ENCODE data around the gene ABHD14A. TPM values are rescaled to one million over a fixed set of nuclear protein-coding genes. Genes with fewer than 3 reads are reported as not detected.

ABHD14A gene
- total RNA-seq, 4 donors from 2014 or later: 3.9 to 11.6 (median 7.7) TPM

GRCh38 chr3:52014613-52015012 lies 39.7 kb downstream of the ABHD14A start:
- H3K27ac ChIP-seq: no peak overlapping the region
- no peak for DNase-seq
- H3K36me3 ChIP-seq: no peaks in the 10 kb centered on the region
- no peak for TF ChIP-seq POLR2A (IDR thresholded peaks at IDR 0.05)
- peak in 1 of 6 experiments; percentile 7 for TF ChIP-seq CTCF (IDR thresholded peaks at IDR 0.05)
- no peaks in the 10 kb centered on the region for H3K27me3 ChIP-seq
- H3K4me3 ChIP-seq: no peak overlapping the region
- no peaks in the 10 kb centered on the region for H3K4me1 ChIP-seq
- no peaks in the 10 kb centered on the region for H3K9me3 ChIP-seq

GRCh38 chr3:52015438-52016228 lies 40.8 kb downstream of the ABHD14A start:
- no peak overlapping the region for H3K4me3 ChIP-seq
- H3K9me3 ChIP-seq: no peaks in the 10 kb centered on the region
- H3K27me3 ChIP-seq: no peaks in the 10 kb centered on the region
- no peaks in the 10 kb centered on the region for H3K4me1 ChIP-seq
- TF ChIP-seq POLR2A (IDR thresholded peaks at IDR 0.05) (no peak), CTCF (IDR thresholded peaks at IDR 0.05) (no peak)
- H3K27ac ChIP-seq: no peak overlapping the region
- H3K36me3 ChIP-seq: no peaks in the 10 kb centered on the region
- DNase-seq: no peak

GRCh38 chr3:52017586-52017985 lies 42.7 kb downstream of the ABHD14A start:
- DNase-seq: no peak
- H3K4me1 ChIP-seq: no peaks in the 10 kb centered on the region
- H3K36me3 ChIP-seq: no peaks in the 10 kb centered on the region
- no peaks in the 10 kb centered on the region for H3K27me3 ChIP-seq
- H3K4me3 ChIP-seq: no peak overlapping the region
- H3K27ac ChIP-seq: no peak overlapping the region
- TF ChIP-seq CTCF (IDR thresholded peaks at IDR 0.05) (no peak), POLR2A (IDR thresholded peaks at IDR 0.05) (no peak)
- H3K9me3 ChIP-seq: no peaks in the 10 kb centered on the region

- Histone ChIP-seq H3K4me1 (no peaks in the 10 kb centered on the region), H3K9me3 (no peaks in the 10 kb centered on the region), H3K27ac (peak overlapping the region in 1 of 4 donors; percentile 16), H3K27me3 (no peaks in the 10 kb centered on the region), H3K36me3 (no peaks in the 10 kb centered on the region), H3K4me3 (no peak overlapping the region)
- no peak for TF ChIP-seq POLR2A (IDR thresholded peaks at IDR 0.05)
- TF ChIP-seq CTCF (IDR thresholded peaks at IDR 0.05): no peak
- DNase-seq: no peak
These were observed 43.6 kb downstream of the ABHD14A start for GRCh38 chr3:52018319-52019000.

GRCh38 chr3:52019352-52020080 lies 44.7 kb downstream of the ABHD14A start:
- no peaks in the 10 kb centered on the region for H3K36me3 ChIP-seq
- TF ChIP-seq POLR2A (IDR thresholded peaks at IDR 0.05) (no peak), CTCF (IDR thresholded peaks at IDR 0.05) (no peak)
- no peak for DNase-seq
- peak overlapping the region in 1 of 4 donors; percentile 35 for H3K27ac ChIP-seq
- no peaks in the 10 kb centered on the region for H3K4me1 ChIP-seq
- H3K4me3 ChIP-seq: no peak overlapping the region
- H3K9me3 ChIP-seq: no peaks in the 10 kb centered on the region
- no peaks in the 10 kb centered on the region for H3K27me3 ChIP-seq

Data from Peyer's patch (tissue), 4 donors.